Panc1 (cell line): ENCODE results near the gene ATP5PB. TPM values are rescaled to one million over a fixed set of nuclear protein-coding genes. Genes with fewer than 3 reads are reported as not detected.

ENCODE experiments used
- ATAC-seq: fragments of 200-7000 bp; cut with Tn5 transposase; 2 replicates; pipeline ENCODE4 v1.9.1; 2020; ENCODE audit warnings: mild to moderate bottlenecking, moderate library complexity
- BruUV-seq: library from RNA; stranded (reverse); fragments of 400-500 nt; replicated peaks from 2 replicates; lab custom pipeline; 2021; lab: Mats Ljungman, UMichigan
- CTCF ChIA-PET: fragments of 300-600 bp; sonication (Branson Sonifier 250); formaldehyde crosslinking; loops from one replicate; lab custom pipeline; 2022; ENCODE audit warnings: antibody characterized with exemption; lab: Charles Lee
- POLR2A ChIA-PET: fragments of 300-600 bp; sonication (Branson Sonifier 250); formaldehyde crosslinking; loops from one replicate; lab custom pipeline; 2022; ENCODE audit warnings: antibody characterized with exemption; lab: Charles Lee
- DNase-seq: peaks from one replicate; pipeline ENCODE4 v3.0.0-alpha.2; 2010; ENCODE audit warnings: low read depth, low spot score
- H3K27ac ChIP-seq: 2 replicates; pipeline ENCODE4 v1.5.1; 2011; ENCODE audit warnings: mild to moderate bottlenecking, low read length, inconsistent platforms
- H3K27me3 ChIP-seq: fragments of 200-500 bp; sonication (Bioruptor generic); 2 replicates; pipeline ENCODE4 v1.6.0; 2014; ENCODE audit warnings: low read length, inconsistent platforms; ENCODE audit not compliant: control insufficient read depth, insufficient read depth
- H3K36me3 ChIP-seq: fragments of 200-500 bp; sonication (Bioruptor generic); 2 replicates; pipeline ENCODE4 v1.5.1; 2014; ENCODE audit warnings: inconsistent platforms, mild to moderate bottlenecking, low read length, moderate library complexity; ENCODE audit not compliant: control insufficient read depth, insufficient read depth
- H3K4me1 ChIP-seq: 2 replicates; pipeline ENCODE4 v1.5.1; 2011; ENCODE audit warnings: inconsistent platforms, mild to moderate bottlenecking, low read length, moderate library complexity; ENCODE audit not compliant: control insufficient read depth, insufficient read depth
- H3K4me3 ChIP-seq, 2 experiments: 2 replicates each; pipeline ENCODE4 v1.5.1; 2011 to 2012; ENCODE audit warnings: low read depth in 2 of 2, low read length in 2 of 2, mild to moderate bottlenecking in 2 of 2, inconsistent platforms in 1 of 2, moderate library complexity in 1 of 2
- H3K9me3 ChIP-seq: fragments of 200-500 bp; sonication (Bioruptor generic); 2 replicates; pipeline ENCODE4 v1.5.1; 2014; ENCODE audit warnings: low read depth, mild to moderate bottlenecking, inconsistent platforms, low read length, moderate library complexity; ENCODE audit not compliant: control insufficient read depth, insufficient read depth
- POLR2AphosphoS5 ChIP-seq: IDR thresholded peaks from 2 replicates; pipeline ENCODE4 v1.6.1; 2012; ENCODE audit warnings: mild to moderate bottlenecking, low read depth, low read length, moderate library complexity
- SIN3A ChIP-seq: IDR thresholded peaks from 2 replicates; pipeline ENCODE4 v1.6.1; 2012; ENCODE audit warnings: low read depth, mild to moderate bottlenecking, low read length, moderate library complexity, borderline replicate concordance; ENCODE audit not compliant: insufficient read depth
- TCF7L2 ChIP-seq: IDR thresholded peaks from 2 replicates; pipeline ENCODE4 v1.6.1; 2011; ENCODE audit warnings: mild to moderate bottlenecking, low read depth, low read length, inconsistent platforms
- in situ Hi-C: cut with HindIII; loops from 2 replicates; pipeline ENCODE4 v1.10.0; 2016; ENCODE audit warnings: low sequenced_read_pairs, low pct_unique_long_range_greater_than_20kb
- intact Hi-C: fragments of 100-400 bp; cut with micrococcal nuclease; formaldehyde crosslinking; loops from one replicate; pipeline ENCODE4 v1.10.0; 2022; ENCODE audit not compliant: unreplicated experiment
- total RNA-seq: library from RNA; stranded (reverse); gene quantifications from one replicate; pipeline ENCODE4 v1.2.1, GENCODE V29; 2021; ENCODE audit not compliant: unreplicated experiment
- TF ChIP-seq, protein P1 (sequence below), 2 experiments: IDR thresholded peaks; 2 replicates each; pipeline ENCODE4 v1.6.1; 2011 to 2012; ENCODE audit warnings: low read depth in 2 of 2, control low read depth in 1 of 2, low read length in 1 of 2, mild to moderate bottlenecking in 1 of 2, moderate library complexity in 1 of 2; ENCODE audit not compliant: insufficient read depth in 1 of 2
- TF ChIP-seq, protein P2 (sequence below): fragments of 450-650 bp; IDR thresholded peaks from 2 replicates; pipeline ENCODE4 v1.5.1; 2017; ENCODE audit warnings: mild to moderate bottlenecking

Gene ATP5PB
- total RNA-seq, 1 experiment from 2014 or later, result 178 TPM

DNA sequence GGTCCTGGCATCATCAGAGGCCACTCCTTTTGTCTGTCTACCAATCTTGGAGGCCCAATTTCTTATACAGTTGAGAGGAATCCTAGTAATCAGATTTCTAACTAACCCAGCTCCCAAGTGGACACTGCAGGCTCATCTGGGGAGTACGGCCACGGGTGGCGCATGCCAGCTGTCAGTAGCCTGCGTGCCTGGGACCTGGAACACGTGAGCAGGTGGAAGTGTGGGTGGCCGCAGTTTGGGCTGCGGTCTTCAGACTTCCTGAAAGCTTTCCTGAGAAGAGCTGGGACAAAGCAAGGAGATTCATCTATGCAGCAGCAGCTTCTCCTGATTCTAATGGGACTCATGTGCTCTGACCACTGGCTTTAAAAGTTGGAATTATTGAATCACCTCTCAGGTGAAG is 41.8 kb downstream of the ATP5PB start:
- no TSS peak for BruUV-seq
- H3K4me3 ChIP-seq, result no peak overlapping the region
- no peaks in the 10 kb centered on the region for H3K36me3 ChIP-seq
- intact Hi-C loops (no loop called here), in situ Hi-C loops (no loop called here)
- no peaks in the 10 kb centered on the region; the same call in 1 of the 2 replicates for H3K27me3 ChIP-seq
- ChIA-PET POLR2A (no interaction called here), CTCF (interaction anchor here (2.2 kb wide), 1 partner anchor 17 kb away, joined by 4 read pairs; no protein-coding TSS in a partner anchor)
- TF ChIP-seq, protein P1, sequence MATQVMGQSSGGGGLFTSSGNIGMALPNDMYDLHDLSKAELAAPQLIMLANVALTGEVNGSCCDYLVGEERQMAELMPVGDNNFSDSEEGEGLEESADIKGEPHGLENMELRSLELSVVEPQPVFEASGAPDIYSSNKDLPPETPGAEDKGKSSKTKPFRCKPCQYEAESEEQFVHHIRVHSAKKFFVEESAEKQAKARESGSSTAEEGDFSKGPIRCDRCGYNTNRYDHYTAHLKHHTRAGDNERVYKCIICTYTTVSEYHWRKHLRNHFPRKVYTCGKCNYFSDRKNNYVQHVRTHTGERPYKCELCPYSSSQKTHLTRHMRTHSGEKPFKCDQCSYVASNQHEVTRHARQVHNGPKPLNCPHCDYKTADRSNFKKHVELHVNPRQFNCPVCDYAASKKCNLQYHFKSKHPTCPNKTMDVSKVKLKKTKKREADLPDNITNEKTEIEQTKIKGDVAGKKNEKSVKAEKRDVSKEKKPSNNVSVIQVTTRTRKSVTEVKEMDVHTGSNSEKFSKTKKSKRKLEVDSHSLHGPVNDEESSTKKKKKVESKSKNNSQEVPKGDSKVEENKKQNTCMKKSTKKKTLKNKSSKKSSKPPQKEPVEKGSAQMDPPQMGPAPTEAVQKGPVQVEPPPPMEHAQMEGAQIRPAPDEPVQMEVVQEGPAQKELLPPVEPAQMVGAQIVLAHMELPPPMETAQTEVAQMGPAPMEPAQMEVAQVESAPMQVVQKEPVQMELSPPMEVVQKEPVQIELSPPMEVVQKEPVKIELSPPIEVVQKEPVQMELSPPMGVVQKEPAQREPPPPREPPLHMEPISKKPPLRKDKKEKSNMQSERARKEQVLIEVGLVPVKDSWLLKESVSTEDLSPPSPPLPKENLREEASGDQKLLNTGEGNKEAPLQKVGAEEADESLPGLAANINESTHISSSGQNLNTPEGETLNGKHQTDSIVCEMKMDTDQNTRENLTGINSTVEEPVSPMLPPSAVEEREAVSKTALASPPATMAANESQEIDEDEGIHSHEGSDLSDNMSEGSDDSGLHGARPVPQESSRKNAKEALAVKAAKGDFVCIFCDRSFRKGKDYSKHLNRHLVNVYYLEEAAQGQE (IDR thresholded peaks at IDR 0.05; ENCODE audit: insufficient read depth in 1 of 2, low read depth in 2 of 2, low read length in 1 of 2), result no peak
- TF ChIP-seq, protein P2, sequence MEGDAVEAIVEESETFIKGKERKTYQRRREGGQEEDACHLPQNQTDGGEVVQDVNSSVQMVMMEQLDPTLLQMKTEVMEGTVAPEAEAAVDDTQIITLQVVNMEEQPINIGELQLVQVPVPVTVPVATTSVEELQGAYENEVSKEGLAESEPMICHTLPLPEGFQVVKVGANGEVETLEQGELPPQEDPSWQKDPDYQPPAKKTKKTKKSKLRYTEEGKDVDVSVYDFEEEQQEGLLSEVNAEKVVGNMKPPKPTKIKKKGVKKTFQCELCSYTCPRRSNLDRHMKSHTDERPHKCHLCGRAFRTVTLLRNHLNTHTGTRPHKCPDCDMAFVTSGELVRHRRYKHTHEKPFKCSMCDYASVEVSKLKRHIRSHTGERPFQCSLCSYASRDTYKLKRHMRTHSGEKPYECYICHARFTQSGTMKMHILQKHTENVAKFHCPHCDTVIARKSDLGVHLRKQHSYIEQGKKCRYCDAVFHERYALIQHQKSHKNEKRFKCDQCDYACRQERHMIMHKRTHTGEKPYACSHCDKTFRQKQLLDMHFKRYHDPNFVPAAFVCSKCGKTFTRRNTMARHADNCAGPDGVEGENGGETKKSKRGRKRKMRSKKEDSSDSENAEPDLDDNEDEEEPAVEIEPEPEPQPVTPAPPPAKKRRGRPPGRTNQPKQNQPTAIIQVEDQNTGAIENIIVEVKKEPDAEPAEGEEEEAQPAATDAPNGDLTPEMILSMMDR, result no peak
- no peak for TF ChIP-seq POLR2AphosphoS5
- no peak for TF ChIP-seq SIN3A
- TF ChIP-seq TCF7L2, result no peak
- DNase-seq (no peak), ATAC-seq (no peak)
- no peak overlapping the region for H3K27ac ChIP-seq
- no peaks in the 10 kb centered on the region for H3K9me3 ChIP-seq
- no peaks in the 10 kb centered on the region for H3K4me1 ChIP-seq

DNA sequence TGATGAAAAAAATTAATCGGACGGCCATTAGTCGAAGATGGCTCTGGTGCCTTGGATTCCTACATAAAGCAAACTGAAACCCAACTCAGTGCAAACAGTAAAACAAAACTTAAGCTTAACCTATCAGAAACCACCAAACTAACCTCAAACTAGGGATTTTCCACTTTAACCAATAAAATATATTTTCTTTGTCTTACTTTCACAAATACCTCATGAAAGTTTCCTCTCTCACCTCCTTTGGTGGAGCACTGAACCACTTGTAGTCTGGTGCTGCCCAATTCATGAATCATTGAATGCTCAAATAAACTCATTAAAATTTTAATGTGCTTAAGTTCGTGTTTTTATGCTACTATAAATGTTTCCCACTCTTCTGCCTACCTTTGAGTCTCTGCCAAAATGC is 47.1 kb downstream of the ATP5PB start:
- Histone ChIP-seq H3K4me1 (no peaks in the 10 kb centered on the region), H3K36me3 (no peaks in the 10 kb centered on the region), H3K4me3 (no peak overlapping the region), H3K27ac (no peak overlapping the region), H3K27me3 (no peaks in the 10 kb centered on the region; the same call in 1 of the 2 replicates), H3K9me3 (no peaks in the 10 kb centered on the region)
- ATAC-seq (no peak), DNase-seq (no peak)
- intact Hi-C loops, result no loop called here
- TF ChIP-seq POLR2AphosphoS5 (no peak), SIN3A (no peak), TCF7L2 (no peak)
- TF ChIP-seq, protein P1 (IDR thresholded peaks at IDR 0.05; ENCODE audit: insufficient read depth in 1 of 2, low read depth in 2 of 2, low read length in 1 of 2), result no peak
- TF ChIP-seq, protein P2, result no peak
- in situ Hi-C loops, result no loop called here
- BruUV-seq, result no TSS peak
- ChIA-PET POLR2A (no interaction called here), CTCF (no interaction called here)
